HG03439 (cell line): ENCODE data around the gene MRPL28.
"Not testable (repeated sequence)": the region's sequence is repeated elsewhere in the genome, so short reads cannot be mapped to it uniquely, and the experiment has no call there.

Experiments used
- ATAC-seq: cut with Tn5 transposase; IDR thresholded peaks from one replicate; pipeline ENCODE4 v1.9.1; 2021; ENCODE audit warnings: mild to moderate bottlenecking, moderate library complexity; ENCODE audit not compliant: unreplicated experiment

Gene MRPL28

GRCh38 chr16:370443-370842 is at the start of gene MRPL28:
MRPL28 (minus strand) TSS chr16:370538; CDS start chr16:370218, 320 bp downstream.
- peak; percentile 65 for ATAC-seq

- ATAC-seq = not testable (repeated sequence)
Measured at GRCh38 chr16:415170-415498, 44.8 kb upstream of the MRPL28 start.

- no peak for ATAC-seq
Measured at GRCh38 chr16:414395-415169, 44.2 kb upstream of the MRPL28 start.

- ATAC-seq = no peak
Measured at GRCh38 chr16:411576-412265, 41.4 kb upstream of the MRPL28 start.

GRCh38 chr16:410516-411178 is 40.3 kb upstream of the MRPL28 start:
- no peak for ATAC-seq

GRCh38 chr16:407253-407652 is 36.9 kb upstream of the MRPL28 start:
- no peak for ATAC-seq

- ATAC-seq = no peak
Measured at GRCh38 chr16:405548-406506, 35.5 kb upstream of the MRPL28 start.

GRCh38 chr16:404971-405486 is 34.7 kb upstream of the MRPL28 start:
- no peak for ATAC-seq

- ATAC-seq = peak; percentile 54
Measured at GRCh38 chr16:401468-402348, 31.4 kb upstream of the MRPL28 start, which contains the start of gene DECR2. DECR2 (plus strand) TSS chr16:401885; CDS start chr16:401964, 79 bp downstream.

- ATAC-seq = no peak
Measured at GRCh38 chr16:400061-400591, 29.8 kb upstream of the MRPL28 start.

- no peak for ATAC-seq
Measured at GRCh38 chr16:399340-400019, 29.1 kb upstream of the MRPL28 start.

- ATAC-seq = no peak
Measured at GRCh38 chr16:398561-399339, 28.4 kb upstream of the MRPL28 start.

- ATAC-seq = no peak
Measured at GRCh38 chr16:397736-398332, 27.5 kb upstream of the MRPL28 start.

GRCh38 chr16:397135-397661 is 26.9 kb upstream of the MRPL28 start, which contains the start of gene NME4:
NME4 (plus strand) TSS chr16:397199; CDS start chr16:397223, 24 bp downstream.
- ATAC-seq = no peak

GRCh38 chr16:396605-397004 is 26.3 kb upstream of the MRPL28 start:
- ATAC-seq = no peak

GRCh38 chr16:396199-396598 is 25.9 kb upstream of the MRPL28 start:
- ATAC-seq = no peak

- ATAC-seq = no peak
Measured at GRCh38 chr16:392450-393030, 22.2 kb upstream of the MRPL28 start.
